Vagina (tissue), 2 donors: ENCODE measurements around the gene HEG1. TPM values are rescaled to one million over a fixed set of nuclear protein-coding genes. Genes with fewer than 3 reads are reported as not detected.

Source experiments
- DNase-seq, 2 donors: peaks; one replicate each; pipeline ENCODE4 v3.0.0-alpha.2; 2017; ENCODE audit errors: extremely low spot score in 2 of 2
- H3K27ac ChIP-seq: fragments of 200-600 bp; sonication (generic); one replicate; pipeline ENCODE4 v1.5.1; 2019
- H3K27me3 ChIP-seq: fragments of 200-600 bp; sonication (generic); one replicate; pipeline ENCODE4 v1.5.1; 2019
- H3K36me3 ChIP-seq, 2 donors: fragments of 200-600 bp; sonication (generic); one replicate each; pipeline ENCODE4 v1.5.1; 2017 to 2019
- H3K4me1 ChIP-seq: fragments of 200-600 bp; sonication (generic); one replicate; pipeline ENCODE4 v1.5.1; 2019
- H3K4me3 ChIP-seq, 2 donors: fragments of 200-600 bp; sonication (generic); 1 replicate in 1 of 2; 2 replicates in 1 of 2; pipeline ENCODE4 v1.5.1; 2016 to 2019
- H3K9me3 ChIP-seq: fragments of 200-600 bp; sonication (generic); one replicate; pipeline ENCODE4 v1.5.1; 2019
- POLR2A ChIP-seq, 2 donors: fragments of 450-650 bp; IDR thresholded peaks; one replicate each; pipeline ENCODE4 v1.6.1; 2017; ENCODE audit warnings: antibody characterized with exemption in 2 of 2, mild to moderate bottlenecking in 2 of 2, moderate library complexity in 2 of 2
- POLR2AphosphoS5 ChIP-seq, 2 donors: sonication (generic); formaldehyde crosslinking; IDR thresholded peaks; one replicate each; pipeline ENCODE4 v1.9.0; 2017; ENCODE audit warnings: antibody characterized with exemption in 2 of 2, mild to moderate bottlenecking in 2 of 2, low read depth in 1 of 2; ENCODE audit not compliant: insufficient read depth in 1 of 2
- intact Hi-C: fragments of 100-400 bp; cut with DNase I; formaldehyde crosslinking; loops from one replicate; pipeline ENCODE4 v1.15.1; 2023
- total RNA-seq: library from RNA; depleted of rRNA; stranded (reverse); fragments of >200 nt; gene quantifications from one replicate; pipeline ENCODE4 v1.2.3, GENCODE V29; 2016
- TF ChIP-seq, protein P1 (sequence below), 3 experiments: fragments of 450-650 bp in 2 of 3; fragments of 200-600 bp in 1 of 3; sonication (generic) in 1 of 3; IDR thresholded peaks; one replicate each; pipeline ENCODE4 v1.5.1; 2017 to 2019; ENCODE audit warnings: antibody characterized with exemption in 3 of 3, mild to moderate bottlenecking in 2 of 3, moderate library complexity in 2 of 3

HEG1 gene
- total RNA-seq, 1 donor from 2014 or later: 47.1 TPM

DNA sequence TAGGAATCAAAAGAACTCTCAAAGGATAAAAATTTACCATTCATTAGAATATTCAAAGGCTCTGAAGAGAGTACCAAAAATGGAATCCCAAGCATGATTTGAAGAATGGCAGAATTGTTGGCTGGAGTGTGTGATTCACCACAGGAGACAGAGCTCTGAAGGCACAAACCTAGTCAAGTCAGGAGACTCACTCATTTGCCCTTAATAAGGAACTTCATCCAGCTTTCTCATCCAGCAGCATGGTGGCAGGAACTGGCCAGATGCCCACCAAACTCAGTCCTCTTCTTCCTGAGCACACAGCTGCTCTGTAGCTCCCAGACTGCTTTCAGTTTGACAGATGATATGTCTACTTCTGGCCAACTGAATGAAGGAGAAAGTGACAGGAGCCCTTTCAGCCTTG lies 16.5 kb upstream of the HEG1 start:
- Histone ChIP-seq H3K27me3 (no peaks in the 10 kb centered on the region), H3K36me3 (no peaks in the 10 kb centered on the region), H3K27ac (no peak overlapping the region), H3K9me3 (no peaks in the 10 kb centered on the region), H3K4me3 (no peak overlapping the region), H3K4me1 (no peaks in the 10 kb centered on the region)
- DNase-seq: no peak
- TF ChIP-seq POLR2AphosphoS5 (IDR thresholded peaks at IDR 0.05; ENCODE audit: insufficient read depth in 1 of 2, low read depth in 1 of 2) (no peak), POLR2A (IDR thresholded peaks at IDR 0.05) (no peak)
- TF ChIP-seq, protein P1, sequence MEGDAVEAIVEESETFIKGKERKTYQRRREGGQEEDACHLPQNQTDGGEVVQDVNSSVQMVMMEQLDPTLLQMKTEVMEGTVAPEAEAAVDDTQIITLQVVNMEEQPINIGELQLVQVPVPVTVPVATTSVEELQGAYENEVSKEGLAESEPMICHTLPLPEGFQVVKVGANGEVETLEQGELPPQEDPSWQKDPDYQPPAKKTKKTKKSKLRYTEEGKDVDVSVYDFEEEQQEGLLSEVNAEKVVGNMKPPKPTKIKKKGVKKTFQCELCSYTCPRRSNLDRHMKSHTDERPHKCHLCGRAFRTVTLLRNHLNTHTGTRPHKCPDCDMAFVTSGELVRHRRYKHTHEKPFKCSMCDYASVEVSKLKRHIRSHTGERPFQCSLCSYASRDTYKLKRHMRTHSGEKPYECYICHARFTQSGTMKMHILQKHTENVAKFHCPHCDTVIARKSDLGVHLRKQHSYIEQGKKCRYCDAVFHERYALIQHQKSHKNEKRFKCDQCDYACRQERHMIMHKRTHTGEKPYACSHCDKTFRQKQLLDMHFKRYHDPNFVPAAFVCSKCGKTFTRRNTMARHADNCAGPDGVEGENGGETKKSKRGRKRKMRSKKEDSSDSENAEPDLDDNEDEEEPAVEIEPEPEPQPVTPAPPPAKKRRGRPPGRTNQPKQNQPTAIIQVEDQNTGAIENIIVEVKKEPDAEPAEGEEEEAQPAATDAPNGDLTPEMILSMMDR (IDR thresholded peaks at IDR 0.05): no peak
- intact Hi-C loops: no loop called here

DNA sequence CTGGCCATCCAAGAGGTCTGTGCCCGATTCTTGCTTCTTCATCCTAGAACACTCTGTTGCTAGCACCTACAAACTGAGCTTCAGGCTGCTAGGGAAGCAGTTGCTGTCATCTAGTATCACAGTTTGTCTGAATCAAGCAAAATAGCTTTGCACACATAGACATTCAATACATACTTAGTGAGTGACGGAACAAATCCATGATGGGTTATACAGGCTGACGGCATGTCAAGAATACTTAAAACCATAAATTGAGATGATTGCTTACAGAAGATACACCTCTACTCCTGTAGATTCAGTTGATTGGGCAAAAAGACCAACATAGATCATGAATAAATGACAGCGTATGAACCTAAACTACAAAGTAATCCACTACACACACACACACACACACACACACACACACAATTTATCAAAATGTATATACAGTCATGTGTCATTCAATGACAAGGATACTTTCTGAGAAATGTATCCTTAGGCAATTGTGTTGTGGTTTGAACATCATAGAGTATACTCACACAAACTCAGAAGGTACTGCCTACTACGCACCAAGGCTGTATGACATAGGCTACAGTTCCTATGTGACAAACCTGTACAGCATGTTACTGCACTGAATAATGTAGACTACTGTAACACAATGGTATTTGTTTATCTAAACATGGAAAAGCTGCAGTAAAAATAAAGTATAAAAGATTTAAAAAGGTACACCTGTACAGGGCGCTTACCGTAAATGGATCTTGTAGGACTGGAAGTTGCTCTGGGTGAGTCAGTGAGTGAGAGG lies 14.4 kb upstream of the HEG1 start:
- no peak for TF ChIP-seq POLR2A (IDR thresholded peaks at IDR 0.05)
- TF ChIP-seq POLR2AphosphoS5 (IDR thresholded peaks at IDR 0.05; ENCODE audit: insufficient read depth in 1 of 2, low read depth in 1 of 2): no peak
- TF ChIP-seq, protein P1 (IDR thresholded peaks at IDR 0.05): no peak
- Histone ChIP-seq H3K27me3 (no peaks in the 10 kb centered on the region), H3K36me3 (no peaks in the 10 kb centered on the region), H3K9me3 (no peaks in the 10 kb centered on the region), H3K4me1 (no peaks in the 10 kb centered on the region), H3K4me3 (no peak overlapping the region), H3K27ac (no peak overlapping the region)
- intact Hi-C loops: no loop called here
- DNase-seq: no peak

DNA sequence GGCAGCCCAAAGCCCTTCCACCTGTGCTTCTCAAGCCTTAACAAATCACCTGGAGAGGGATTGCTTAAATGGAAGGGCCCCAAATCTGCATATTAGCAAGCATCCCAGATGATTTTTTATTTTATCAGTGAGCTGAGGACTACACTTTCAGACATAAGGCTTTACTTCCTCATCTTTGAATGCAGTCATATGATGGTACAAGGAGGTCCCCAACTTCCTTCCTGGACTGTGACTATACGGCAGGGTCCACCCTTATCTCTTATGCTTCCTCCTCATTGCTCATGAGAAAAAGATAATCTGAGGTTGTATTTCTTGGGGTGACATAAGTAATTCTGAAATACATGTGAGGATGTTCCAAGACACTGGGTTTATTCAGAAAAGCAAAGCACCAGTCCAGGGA lies 13.7 kb upstream of the HEG1 start:
- Histone ChIP-seq H3K9me3 (no peaks in the 10 kb centered on the region), H3K4me3 (no peak overlapping the region), H3K36me3 (no peaks in the 10 kb centered on the region), H3K4me1 (no peaks in the 10 kb centered on the region), H3K27ac (no peak overlapping the region), H3K27me3 (no peaks in the 10 kb centered on the region)
- DNase-seq: no peak
- TF ChIP-seq, protein P1 (IDR thresholded peaks at IDR 0.05): no peak
- TF ChIP-seq POLR2AphosphoS5 (IDR thresholded peaks at IDR 0.05; ENCODE audit: insufficient read depth in 1 of 2, low read depth in 1 of 2) (no peak), POLR2A (IDR thresholded peaks at IDR 0.05) (no peak)
- intact Hi-C loops: no loop called here

DNA sequence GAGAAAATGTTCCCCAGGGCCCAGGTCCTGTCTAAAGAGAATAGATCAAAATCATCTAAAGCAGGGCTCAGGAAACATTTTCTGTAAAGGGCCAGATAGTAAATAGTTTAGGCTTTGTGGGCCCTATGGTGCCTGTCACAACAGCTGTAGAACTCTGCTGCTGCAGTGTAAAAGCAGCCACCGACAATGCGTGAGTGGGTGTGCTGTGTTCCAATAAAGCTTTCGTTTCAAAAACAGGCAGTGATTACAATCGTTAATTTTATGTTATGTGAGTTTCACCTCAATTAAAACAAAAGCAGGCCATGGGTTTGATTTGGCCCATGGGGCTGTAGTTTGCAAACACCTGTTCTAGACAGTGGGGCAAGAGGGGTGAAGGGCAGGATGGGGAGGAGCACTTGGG lies 12.5 kb upstream of the HEG1 start:
- Histone ChIP-seq H3K27ac (no peak overlapping the region), H3K27me3 (no peaks in the 10 kb centered on the region), H3K4me1 (no peaks in the 10 kb centered on the region), H3K9me3 (no peaks in the 10 kb centered on the region), H3K36me3 (no peaks in the 10 kb centered on the region), H3K4me3 (no peak overlapping the region)
- intact Hi-C loops: no loop called here
- TF ChIP-seq POLR2A (IDR thresholded peaks at IDR 0.05): no peak
- no peak for TF ChIP-seq POLR2AphosphoS5 (IDR thresholded peaks at IDR 0.05; ENCODE audit: insufficient read depth in 1 of 2, low read depth in 1 of 2)
- TF ChIP-seq, protein P1 (IDR thresholded peaks at IDR 0.05): no peak
- no peak for DNase-seq

DNA sequence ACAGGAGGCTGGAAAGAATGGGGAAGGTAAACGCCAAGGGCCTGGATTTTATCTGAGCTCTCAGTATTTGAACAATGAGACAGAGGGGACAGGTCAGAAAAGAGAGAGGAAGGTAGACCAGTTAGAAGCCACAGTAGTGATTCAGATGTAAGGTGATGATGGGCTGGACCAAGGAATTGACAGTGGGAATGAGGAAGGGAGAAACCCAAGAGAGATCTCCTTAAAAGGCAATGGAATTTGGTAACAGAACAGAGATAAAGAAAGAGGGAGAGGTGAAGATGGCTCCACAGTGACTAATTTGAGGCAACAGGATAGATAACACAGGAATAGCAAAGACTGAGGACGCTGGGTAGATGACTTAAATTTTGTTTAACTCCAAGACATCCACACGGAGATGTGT lies 11.4 kb upstream of the HEG1 start:
- Histone ChIP-seq H3K9me3 (no peaks in the 10 kb centered on the region), H3K36me3 (no peaks in the 10 kb centered on the region), H3K27me3 (no peaks in the 10 kb centered on the region), H3K4me3 (no peak overlapping the region), H3K4me1 (no peaks in the 10 kb centered on the region), H3K27ac (no peak overlapping the region)
- DNase-seq: no peak
- intact Hi-C loops: no loop called here
- TF ChIP-seq, protein P1 (IDR thresholded peaks at IDR 0.05): no peak
- TF ChIP-seq POLR2AphosphoS5 (IDR thresholded peaks at IDR 0.05; ENCODE audit: insufficient read depth in 1 of 2, low read depth in 1 of 2): no peak
- TF ChIP-seq POLR2A (IDR thresholded peaks at IDR 0.05): no peak
